Testis (tissue), 3 donors: ENCODE data around the gene CCDC152. TPM values are rescaled to one million over a fixed set of nuclear protein-coding genes. Genes with fewer than 3 reads are reported as not detected.

ENCODE experiments used
- DNase-seq: peaks from one replicate; pipeline ENCODE4 v3.0.0-alpha.2; 2019
- H3K27ac ChIP-seq, 2 donors: fragments of 200-600 bp; sonication (generic); one replicate each; pipeline ENCODE4 v1.5.1; 2019
- H3K27me3 ChIP-seq: fragments of 200-600 bp; sonication (generic); one replicate; pipeline ENCODE4 v1.5.1; 2019
- H3K36me3 ChIP-seq: fragments of 200-600 bp; sonication (generic); one replicate; pipeline ENCODE4 v1.5.1; 2017; ENCODE audit warnings: low read depth; ENCODE audit errors: missing control alignments
- H3K4me1 ChIP-seq: fragments of 200-600 bp; sonication (generic); one replicate; pipeline ENCODE4 v1.5.1; 2019
- H3K4me3 ChIP-seq, 2 donors: fragments of 200-600 bp; sonication (generic); one replicate each; pipeline ENCODE4 v1.5.1; 2017 to 2019
- H3K9me3 ChIP-seq: fragments of 200-600 bp; sonication (generic); one replicate; pipeline ENCODE4 v1.5.1; 2017
- POLR2A ChIP-seq: fragments of 450-650 bp; IDR thresholded peaks from one replicate; pipeline ENCODE4 v1.6.1; 2017; ENCODE audit warnings: antibody characterized with exemption, mild to moderate bottlenecking, moderate library complexity
- WGBS, 2 donors: methylation state at CpG; one replicate each; pipeline ENCODE4 v1.1.5; 2018; 5-methylcytosine and 5-hydroxymethylcytosine counted together
- intact Hi-C: fragments of 100-400 bp; cut with DNase I; formaldehyde crosslinking; loops from one replicate; pipeline ENCODE4 v1.15.1; 2023; ENCODE audit warnings: low total_unique reads
- polyA plus RNA-seq: library from polyadenylated mRNA; stranded (reverse); fragments of 350-450 nt; fragmentation: Illumina TruSeq; extraction: RNeasy Lipid Tissue Mini Kit (QIAGEN cat#74804); gene quantifications from one replicate; pipeline ENCODE4 v1.2.3, GENCODE V29; 2014; ENCODE audit warnings: low read depth, low replicate concordance; ENCODE audit not compliant: insufficient read depth
- total RNA-seq, 2 donors: library from RNA; depleted of rRNA; stranded (reverse); fragments of >200 nt; gene quantifications; one replicate each; pipeline ENCODE4 v1.2.3, GENCODE V29; 2016
- TF ChIP-seq, protein P1 (sequence below), 3 experiments: fragments of 450-650 bp in 2 of 3; fragments of 200-600 bp in 1 of 3; sonication (generic) in 1 of 3; IDR thresholded peaks; one replicate each; pipeline ENCODE4 v1.5.1; 2016 to 2019; ENCODE audit warnings: antibody characterized with exemption in 3 of 3, mild to moderate bottlenecking in 2 of 3, moderate library complexity in 1 of 3

Gene CCDC152
- total and polyA plus RNA-seq, 3 donors from 2014 or later: 1.4 to 5.2 (median 2.4) TPM

DNA sequence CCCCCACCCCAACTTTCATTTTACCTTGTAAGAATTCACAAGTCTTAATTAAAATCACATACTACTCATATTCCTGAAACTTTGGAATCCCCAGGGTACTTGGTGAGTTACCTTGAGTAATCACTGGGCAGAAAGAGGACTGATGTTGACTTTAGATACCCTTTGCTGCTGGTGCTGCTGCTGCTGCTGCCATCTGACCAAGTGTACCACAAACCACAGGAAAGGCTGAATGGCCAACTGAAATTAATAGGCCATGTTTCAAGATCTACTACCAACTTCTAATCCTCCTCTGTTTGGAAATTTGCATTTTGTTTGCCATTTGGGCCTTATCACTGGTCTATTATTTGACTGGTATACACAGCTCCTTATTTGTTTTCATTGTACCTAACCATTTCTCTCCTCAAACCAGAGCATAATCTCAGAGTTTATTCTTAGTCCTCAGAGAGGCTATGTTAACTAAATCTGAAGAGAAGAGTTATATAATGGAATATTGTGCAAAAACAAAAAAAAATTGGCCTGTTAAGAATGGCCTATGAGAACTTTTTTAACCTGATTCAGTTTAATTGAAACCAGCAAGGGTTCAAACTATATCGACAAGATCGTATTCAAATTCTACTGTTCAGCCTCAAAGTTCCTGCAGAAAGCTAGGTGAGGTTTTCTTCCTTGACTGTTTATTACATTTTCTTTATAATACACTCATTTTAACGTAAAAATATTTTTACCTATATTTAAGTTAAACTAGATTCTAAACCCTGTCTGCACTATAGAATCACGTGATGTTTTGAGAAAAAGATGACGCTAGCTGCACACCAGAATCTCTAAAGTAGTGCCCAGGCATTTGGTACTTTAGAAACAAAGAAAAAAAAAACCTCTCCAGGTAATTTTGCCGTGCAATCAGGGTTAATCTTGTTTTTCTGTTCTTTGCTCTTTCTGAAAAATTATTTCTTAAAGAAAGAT lies 41.9 kb downstream of the CCDC152 start:
- intact Hi-C loops: no loop called here
- no peak for TF ChIP-seq POLR2A
- TF ChIP-seq, protein P1, sequence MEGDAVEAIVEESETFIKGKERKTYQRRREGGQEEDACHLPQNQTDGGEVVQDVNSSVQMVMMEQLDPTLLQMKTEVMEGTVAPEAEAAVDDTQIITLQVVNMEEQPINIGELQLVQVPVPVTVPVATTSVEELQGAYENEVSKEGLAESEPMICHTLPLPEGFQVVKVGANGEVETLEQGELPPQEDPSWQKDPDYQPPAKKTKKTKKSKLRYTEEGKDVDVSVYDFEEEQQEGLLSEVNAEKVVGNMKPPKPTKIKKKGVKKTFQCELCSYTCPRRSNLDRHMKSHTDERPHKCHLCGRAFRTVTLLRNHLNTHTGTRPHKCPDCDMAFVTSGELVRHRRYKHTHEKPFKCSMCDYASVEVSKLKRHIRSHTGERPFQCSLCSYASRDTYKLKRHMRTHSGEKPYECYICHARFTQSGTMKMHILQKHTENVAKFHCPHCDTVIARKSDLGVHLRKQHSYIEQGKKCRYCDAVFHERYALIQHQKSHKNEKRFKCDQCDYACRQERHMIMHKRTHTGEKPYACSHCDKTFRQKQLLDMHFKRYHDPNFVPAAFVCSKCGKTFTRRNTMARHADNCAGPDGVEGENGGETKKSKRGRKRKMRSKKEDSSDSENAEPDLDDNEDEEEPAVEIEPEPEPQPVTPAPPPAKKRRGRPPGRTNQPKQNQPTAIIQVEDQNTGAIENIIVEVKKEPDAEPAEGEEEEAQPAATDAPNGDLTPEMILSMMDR (IDR thresholded peaks at IDR 0.05): no peak
- no peak for DNase-seq
- H3K36me3 ChIP-seq: no peaks in the 10 kb centered on the region
- no peaks in the 10 kb centered on the region for H3K9me3 ChIP-seq
- no peaks in the 10 kb centered on the region for H3K4me1 ChIP-seq
- no peaks in the 10 kb centered on the region for H3K27me3 ChIP-seq
- 90 to 94% methylated on average over 6 of the region's 6 CpGs for WGBS, 2 donors
- no peak overlapping the region for H3K27ac ChIP-seq
- H3K4me3 ChIP-seq: no peak overlapping the region

DNA sequence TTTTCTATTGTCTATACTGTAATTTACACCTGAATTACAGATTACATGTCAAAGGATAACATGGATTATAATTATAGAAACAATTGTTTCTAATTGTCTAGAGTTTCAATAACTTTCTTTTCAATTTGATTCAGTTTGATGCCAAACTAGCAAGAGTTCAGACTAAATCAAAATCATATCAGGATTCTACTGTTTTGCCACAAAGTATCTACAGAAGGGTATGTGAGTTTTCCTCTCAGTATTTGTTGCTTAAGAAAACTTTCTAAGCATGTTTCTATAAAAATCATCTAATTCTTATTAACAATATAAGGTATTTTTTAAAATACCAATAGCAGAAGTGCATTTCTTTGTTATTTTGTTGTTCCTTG lies 42.6 kb downstream of the CCDC152 start:
- Histone ChIP-seq H3K4me3 (no peak overlapping the region), H3K4me1 (no peaks in the 10 kb centered on the region), H3K9me3 (no peaks in the 10 kb centered on the region), H3K27me3 (no peaks in the 10 kb centered on the region), H3K36me3 (no peaks in the 10 kb centered on the region), H3K27ac (no peak overlapping the region)
- DNase-seq: no peak
- no peak for TF ChIP-seq POLR2A
- TF ChIP-seq, protein P1 (IDR thresholded peaks at IDR 0.05): no peak
- intact Hi-C loops: no loop called here

DNA sequence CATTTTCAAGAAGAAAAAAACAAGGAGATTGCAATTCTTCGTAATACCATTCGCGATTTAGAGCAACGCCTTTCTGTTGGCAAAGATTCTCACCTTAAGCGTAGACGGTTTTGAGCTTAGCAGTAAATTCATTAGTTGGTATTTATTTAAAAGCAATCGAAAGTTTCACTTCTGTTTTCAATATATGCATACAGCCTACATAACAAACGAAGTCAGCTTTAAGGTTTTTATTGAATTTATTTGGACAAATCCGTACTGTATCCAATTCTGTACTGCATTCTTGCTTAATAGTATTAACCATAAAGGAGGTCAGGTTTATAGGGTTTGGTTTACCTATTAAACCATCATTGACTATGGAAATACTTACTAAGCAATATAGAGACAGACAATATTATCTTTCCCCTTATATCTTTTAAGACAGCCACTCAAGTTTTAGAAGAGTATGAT lies 43.1 kb downstream of the CCDC152 start:
- H3K27ac ChIP-seq: no peak overlapping the region
- no peaks in the 10 kb centered on the region for H3K36me3 ChIP-seq
- no peaks in the 10 kb centered on the region for H3K27me3 ChIP-seq
- 95 to 96% methylated on average over 9 of the region's 9 CpGs for WGBS, 2 donors
- DNase-seq: no peak
- H3K4me1 ChIP-seq: no peaks in the 10 kb centered on the region
- H3K4me3 ChIP-seq: no peak overlapping the region
- intact Hi-C loops: no loop called here
- H3K9me3 ChIP-seq: no peaks in the 10 kb centered on the region
- TF ChIP-seq, protein P1 (IDR thresholded peaks at IDR 0.05): no peak
- TF ChIP-seq POLR2A: no peak

DNA sequence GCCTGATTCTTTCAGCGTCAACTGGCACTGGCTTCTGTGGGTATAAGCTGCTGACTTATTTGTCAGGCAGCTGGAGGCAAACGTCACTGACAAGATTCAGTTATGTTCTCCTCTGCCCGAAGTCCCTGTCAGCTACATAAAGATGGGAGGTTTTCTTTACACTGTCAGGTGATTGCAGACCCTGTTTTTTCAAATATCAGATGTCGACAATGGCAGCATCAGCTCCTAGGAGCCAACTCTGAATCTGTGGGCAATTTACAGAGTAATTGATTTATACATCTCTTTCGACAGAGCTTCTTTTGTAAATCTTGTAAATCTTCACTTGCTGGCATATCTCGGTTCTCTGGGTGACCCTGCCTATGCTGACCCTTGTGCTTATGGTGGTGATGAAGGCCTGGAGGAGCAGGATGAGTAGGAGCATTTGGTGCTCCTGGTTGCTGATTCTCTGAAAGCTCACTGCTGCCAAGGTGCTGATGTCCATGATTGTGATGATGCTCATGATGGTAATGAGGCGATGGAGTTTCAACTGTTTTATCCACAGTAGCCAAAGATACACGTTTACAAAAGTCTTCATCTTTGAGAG lies 44.2 kb downstream of the CCDC152 start:
- no peak overlapping the region for H3K27ac ChIP-seq
- H3K4me3 ChIP-seq: no peak overlapping the region
- TF ChIP-seq, protein P1 (IDR thresholded peaks at IDR 0.05): no peak
- TF ChIP-seq POLR2A: no peak
- intact Hi-C loops: no loop called here
- no peaks in the 10 kb centered on the region for H3K9me3 ChIP-seq
- DNase-seq: no peak
- H3K4me1 ChIP-seq: no peaks in the 10 kb centered on the region
- H3K27me3 ChIP-seq: no peaks in the 10 kb centered on the region
- 72 to 73% methylated on average over 8 of the region's 8 CpGs for WGBS, 2 donors
- no peaks in the 10 kb centered on the region for H3K36me3 ChIP-seq
